ENCODE results near the gene ANKRD34B.
A peak's percentile ranks its signal among the peaks of the same experiment; 100 is the strongest.

ANKRD34B gene

GRCh38 chr5:80569086-80569960 is 757 bp downstream of the ANKRD34B start:
- DNase-seq (ENCODE audit: low read depth), result no peak

DNA sequence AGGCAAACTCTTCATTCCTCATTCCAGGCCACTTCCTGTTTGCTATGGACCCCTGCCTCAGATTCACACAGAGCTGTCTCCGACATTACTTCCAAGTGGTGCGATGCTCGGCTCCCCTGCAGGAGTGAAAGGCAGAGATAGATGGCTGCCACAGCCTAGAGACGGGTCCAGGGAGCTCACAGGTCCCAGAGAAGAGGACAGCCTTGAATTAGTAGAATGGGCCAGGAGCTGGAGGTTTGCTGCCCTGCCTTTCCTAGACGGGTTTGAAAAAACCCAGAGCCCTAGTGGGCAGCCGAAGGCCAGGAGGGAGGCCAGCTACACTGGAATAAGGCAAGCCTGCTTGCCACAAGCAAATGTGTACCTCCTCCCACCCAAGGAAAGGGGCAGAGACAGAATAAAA is 1.8 kb downstream of the ANKRD34B start:
- DNase-seq (ENCODE audit: low read depth), result no peak

GRCh38 chr5:80566711-80567259 is 3.3 kb downstream of the ANKRD34B start:
- no peak for DNase-seq (ENCODE audit: low read depth)

GRCh38 chr5:80565330-80565729 is 4.8 kb downstream of the ANKRD34B start:
- DNase-seq (ENCODE audit: low read depth), result peak; percentile 13

DNA sequence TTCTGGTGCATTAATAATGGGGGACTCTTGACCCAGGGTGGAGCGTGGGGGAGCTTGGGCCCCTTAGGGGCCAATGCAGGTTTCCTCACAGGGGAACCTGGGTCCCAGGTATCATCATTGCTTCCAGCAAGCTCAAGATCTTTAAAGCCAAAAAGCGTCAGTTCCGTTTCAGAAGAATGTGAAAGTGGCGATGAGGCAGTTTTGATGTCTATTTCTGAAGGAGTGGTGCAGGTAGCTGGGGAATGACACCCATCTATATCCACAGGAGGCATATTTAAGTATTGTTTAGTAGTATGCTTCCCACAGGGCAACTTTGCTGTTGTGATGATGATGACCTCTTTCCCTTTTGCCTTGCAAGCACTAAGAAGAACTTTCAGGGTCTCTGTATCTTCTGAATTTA is 10.8 kb downstream of the ANKRD34B start:
- no peak for DNase-seq (ENCODE audit: low read depth)

DNA sequence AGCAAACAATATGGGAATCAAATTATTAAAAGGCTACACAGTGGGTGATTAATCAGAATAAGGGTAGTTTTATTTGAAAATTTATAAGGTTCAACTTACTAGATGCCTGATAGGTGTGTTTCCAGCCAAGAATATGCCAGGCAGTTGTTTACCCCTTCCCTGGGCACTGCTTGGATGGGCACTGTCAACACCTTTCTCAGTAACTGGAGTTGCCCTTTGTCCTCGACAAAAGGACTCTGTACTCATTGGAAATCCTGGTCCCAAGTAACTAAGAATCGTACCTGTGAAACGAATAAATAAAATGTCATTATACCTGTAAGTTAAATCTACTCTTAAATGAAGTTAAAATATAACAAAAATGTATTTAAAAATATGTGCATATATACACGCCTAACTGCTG is 15.0 kb downstream of the ANKRD34B start:
- no peak for DNase-seq (ENCODE audit: low read depth)

GRCh38 chr5:80554646-80555045 is 15.4 kb downstream of the ANKRD34B start:
- no peak for DNase-seq (ENCODE audit: low read depth)

- no peak for DNase-seq (ENCODE audit: low read depth)
Measured at GRCh38 chr5:80541392-80541791, 28.7 kb downstream of the ANKRD34B start.

GRCh38 chr5:80540691-80541090 is 29.4 kb downstream of the ANKRD34B start:
- DNase-seq (ENCODE audit: low read depth), result no peak

DNA sequence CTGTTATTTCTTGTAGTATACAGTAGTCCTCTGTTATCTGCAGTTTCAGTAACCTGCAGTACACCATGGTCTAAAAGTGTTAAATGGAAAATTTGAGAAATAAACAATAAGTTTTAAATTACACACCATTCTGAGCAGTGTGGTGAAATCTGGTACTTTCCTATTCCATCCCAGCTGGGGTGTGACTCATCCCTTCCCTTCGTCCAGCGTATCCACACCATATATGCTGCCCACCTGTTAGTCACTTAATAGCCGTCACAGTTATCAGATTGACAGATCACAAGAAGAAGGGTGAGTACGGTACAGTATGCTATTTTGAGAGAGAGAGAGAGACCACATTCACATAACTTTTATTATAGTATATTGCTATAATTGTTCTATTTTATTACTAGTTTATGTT is 53.3 kb downstream of the ANKRD34B start:
- peak; percentile 60 for DNase-seq (ENCODE audit: low read depth)

DNA sequence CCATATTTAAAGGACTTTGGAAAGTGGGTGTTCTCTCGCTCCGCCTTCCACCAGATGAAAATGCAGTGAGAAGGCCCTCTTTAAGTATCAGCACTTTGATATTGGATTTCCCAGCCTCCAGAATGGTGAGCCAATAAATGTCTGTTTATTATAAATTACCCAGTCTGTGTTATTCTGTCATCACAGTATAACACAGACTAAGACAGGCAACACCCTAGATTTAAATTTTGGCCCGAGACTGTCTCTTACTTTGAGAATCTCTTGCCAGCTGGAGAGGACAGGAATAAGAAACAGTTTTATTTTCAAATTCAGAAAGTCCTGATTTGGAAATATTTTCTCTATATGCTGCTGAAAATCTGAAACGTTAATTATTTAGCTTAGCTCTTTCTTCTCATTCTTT is 60.7 kb downstream of the ANKRD34B start:
- DNase-seq (ENCODE audit: low read depth), result no peak

- DNase-seq (ENCODE audit: low read depth), result no peak
Measured at GRCh38 chr5:80508844-80509243, 61.2 kb downstream of the ANKRD34B start.

- DNase-seq (ENCODE audit: low read depth), result no peak
Measured at GRCh38 chr5:80507663-80508062, 62.4 kb downstream of the ANKRD34B start.

Data from EH (cell line).